Left lung (tissue), 10 donors: ENCODE measurements around the gene MED12L. TPM values are rescaled to one million over a fixed set of nuclear protein-coding genes. Genes with fewer than 3 reads are reported as not detected.

Experiments used
- ATAC-seq: fragments of 200-7000 bp; cut with Tn5 transposase; one replicate; pipeline ENCODE4 v1.9.1; 2020; ENCODE audit warnings: moderate library complexity
- DNase-seq, 4 donors: peaks; one replicate each; pipeline ENCODE4 v3.0.0-alpha.2; 2013 to 2020
- H3K27ac ChIP-seq, 2 donors: fragments of 200-600 bp; sonication (generic) in 1 of 2; one replicate each; pipeline versions ENCODE4 v1.5.0 to v1.8.0; 2020 to 2021
- H3K27me3 ChIP-seq, 2 donors: fragments of 200-600 bp; sonication (generic) in 1 of 2; one replicate each; pipeline versions ENCODE4 v1.5.0 to v1.8.0; 2020 to 2021
- H3K36me3 ChIP-seq, 2 donors: fragments of 200-600 bp; sonication (generic) in 1 of 2; one replicate each; pipeline versions ENCODE4 v1.5.0 to v1.8.0; 2020 to 2021
- H3K4me1 ChIP-seq, 2 donors: fragments of 200-600 bp; one replicate each; pipeline ENCODE4 v1.8.0; 2021
- H3K4me3 ChIP-seq, 2 donors: fragments of 200-600 bp; sonication (generic) in 1 of 2; one replicate each; pipeline versions ENCODE4 v1.5.0 to v1.8.0; 2020 to 2021; ENCODE audit warnings: mild to moderate bottlenecking in 1 of 2
- H3K9me3 ChIP-seq, 2 donors: fragments of 200-600 bp; sonication (generic) in 1 of 2; one replicate each; pipeline versions ENCODE4 v1.5.0 to v1.8.0; 2020 to 2021
- intact Hi-C, 2 donors: fragments of 100-400 bp; cut with DNase I; formaldehyde crosslinking; loops; one replicate each; pipeline versions ENCODE4 v1.11.2 to v1.14.2; 2022
- polyA plus RNA-seq, 6 donors: library from polyadenylated mRNA; unstranded; fragments of 120-200 nt; gene quantifications; one replicate each; pipeline ENCODE4 v1.2.1, GENCODE V29; 2013; ENCODE audit not compliant: insufficient read length in 6 of 6
- total RNA-seq, 2 donors: library from RNA; stranded (reverse); fragmentation: NEBNext Ultra II Directional; extraction: Animal tissue kit (Norgen Biotek cat#: 25700); gene quantifications; one replicate each; pipeline ENCODE4 v1.2.1, GENCODE V29; 2021
- TF ChIP-seq, protein P1 (sequence below), 2 donors: fragments of 200-600 bp; sonication (generic) in 1 of 2; IDR thresholded peaks; one replicate each; pipeline versions ENCODE4 v1.5.0 to v1.8.0; 2021; ENCODE audit warnings: antibody characterized with exemption in 2 of 2
- donor health status: DM: no; HTN: yes; CAD: no.
- donor health status: DM: no; HTN: no; CAD: no.

Gene MED12L
- total and polyA plus RNA-seq, 8 donors, result 0.66 to 1.0 (median 0.77) TPM

GRCh38 chr3:151276687-151277042 lies 191.2 kb downstream of the MED12L start:
- H3K27me3 ChIP-seq, result no peaks in the 10 kb centered on the region
- DNase-seq, result no peak
- intact Hi-C loops, result no loop called here
- no peaks in the 10 kb centered on the region for H3K36me3 ChIP-seq
- TF ChIP-seq, protein P1, sequence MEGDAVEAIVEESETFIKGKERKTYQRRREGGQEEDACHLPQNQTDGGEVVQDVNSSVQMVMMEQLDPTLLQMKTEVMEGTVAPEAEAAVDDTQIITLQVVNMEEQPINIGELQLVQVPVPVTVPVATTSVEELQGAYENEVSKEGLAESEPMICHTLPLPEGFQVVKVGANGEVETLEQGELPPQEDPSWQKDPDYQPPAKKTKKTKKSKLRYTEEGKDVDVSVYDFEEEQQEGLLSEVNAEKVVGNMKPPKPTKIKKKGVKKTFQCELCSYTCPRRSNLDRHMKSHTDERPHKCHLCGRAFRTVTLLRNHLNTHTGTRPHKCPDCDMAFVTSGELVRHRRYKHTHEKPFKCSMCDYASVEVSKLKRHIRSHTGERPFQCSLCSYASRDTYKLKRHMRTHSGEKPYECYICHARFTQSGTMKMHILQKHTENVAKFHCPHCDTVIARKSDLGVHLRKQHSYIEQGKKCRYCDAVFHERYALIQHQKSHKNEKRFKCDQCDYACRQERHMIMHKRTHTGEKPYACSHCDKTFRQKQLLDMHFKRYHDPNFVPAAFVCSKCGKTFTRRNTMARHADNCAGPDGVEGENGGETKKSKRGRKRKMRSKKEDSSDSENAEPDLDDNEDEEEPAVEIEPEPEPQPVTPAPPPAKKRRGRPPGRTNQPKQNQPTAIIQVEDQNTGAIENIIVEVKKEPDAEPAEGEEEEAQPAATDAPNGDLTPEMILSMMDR (IDR thresholded peaks at IDR 0.05), result no peak
- H3K9me3 ChIP-seq, result no peaks in the 10 kb centered on the region
- H3K27ac ChIP-seq, result peak overlapping the region in 1 of 2 donors; percentile 48
- no peak overlapping the region for H3K4me3 ChIP-seq
- ATAC-seq, result no peak
- peaks cover 0 to 22% of the 10 kb centered on the region in 2 donors for H3K4me1 ChIP-seq

GRCh38 chr3:151278230-151278629 lies 192.8 kb downstream of the MED12L start, which contains the start of gene P2RY14:
P2RY14 (minus strand) TSS chr3:151278542; CDS start chr3:151214316, 64,226 bp downstream.
- peak within 1 kb of the TSS in 1 of 2 donors; percentile 68 for H3K27ac ChIP-seq
- TF ChIP-seq, protein P1 (IDR thresholded peaks at IDR 0.05), result no peak
- H3K4me1 ChIP-seq, result peaks cover 0 to 22% of the 10 kb centered on the region in 2 donors
- H3K36me3 ChIP-seq, result no peaks in the 10 kb centered on the region
- no peaks in the 10 kb centered on the region for H3K27me3 ChIP-seq
- intact Hi-C loops, result no loop called here
- no peak within 1 kb of the TSS for H3K4me3 ChIP-seq
- ATAC-seq (peak; percentile 55), DNase-seq (no peak)
- no peaks in the 10 kb centered on the region for H3K9me3 ChIP-seq

GRCh38 chr3:151281671-151282324 lies 196.3 kb downstream of the MED12L start:
- Histone ChIP-seq H3K4me3 (no peak overlapping the region), H3K27me3 (no peaks in the 10 kb centered on the region), H3K9me3 (no peaks in the 10 kb centered on the region), H3K27ac (no peak overlapping the region), H3K36me3 (no peaks in the 10 kb centered on the region), H3K4me1 (peaks cover 0 to 22% of the 10 kb centered on the region in 2 donors)
- intact Hi-C loops, result loop anchor here in 1 of 2 donors (2.0 to 5.0 kb wide), 2 partner anchors 55 to 114 kb away; no protein-coding TSS in a partner anchor
- DNase-seq, result no peak
- ATAC-seq, result no peak
- TF ChIP-seq, protein P1 (IDR thresholded peaks at IDR 0.05), result no peak

DNA sequence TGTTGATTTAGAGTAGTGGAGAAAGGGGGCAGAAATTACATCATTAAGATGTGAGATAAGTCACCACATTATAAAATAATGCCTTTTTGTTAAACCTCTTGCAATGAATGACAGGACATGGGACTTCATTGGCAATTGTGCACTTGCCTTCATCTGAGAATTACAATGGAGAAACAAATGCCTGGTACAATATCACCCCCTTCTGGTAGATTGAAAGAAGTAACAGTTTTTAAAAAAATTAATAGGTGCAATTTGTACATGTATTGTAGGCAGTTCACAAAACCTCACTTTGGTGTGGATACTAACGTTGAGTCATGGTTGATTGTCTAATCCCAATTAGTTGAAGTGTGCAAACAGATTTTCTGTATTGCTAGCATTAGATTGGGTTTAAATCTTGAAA lies 197.5 kb downstream of the MED12L start:
- TF ChIP-seq, protein P1 (IDR thresholded peaks at IDR 0.05), result peak; percentile 40 to 61
- Histone ChIP-seq H3K4me1 (peaks cover 0 to 20% of the 10 kb centered on the region in 2 donors), H3K36me3 (no peaks in the 10 kb centered on the region), H3K27me3 (no peaks in the 10 kb centered on the region), H3K27ac (no peak overlapping the region), H3K4me3 (no peak overlapping the region), H3K9me3 (no peaks in the 10 kb centered on the region)
- DNase-seq (peak in 2 of 4 donors; percentile 56 to 63), ATAC-seq (peak; percentile 88)
- intact Hi-C loops, result loop anchor here in 1 of 2 donors (2.0 to 5.0 kb wide), 2 partner anchors 56 to 116 kb away; no protein-coding TSS in a partner anchor

GRCh38 chr3:151283387-151283786 lies 197.9 kb downstream of the MED12L start:
- H3K36me3 ChIP-seq, result no peaks in the 10 kb centered on the region
- ATAC-seq (no peak), DNase-seq (no peak)
- H3K27ac ChIP-seq, result no peak overlapping the region
- intact Hi-C loops, result loop anchor here in 1 of 2 donors (2.0 to 5.0 kb wide), 2 partner anchors 57 to 116 kb away; no protein-coding TSS in a partner anchor
- no peak overlapping the region for H3K4me3 ChIP-seq
- TF ChIP-seq, protein P1 (IDR thresholded peaks at IDR 0.05), result no peak
- no peaks in the 10 kb centered on the region for H3K27me3 ChIP-seq
- H3K4me1 ChIP-seq, result peaks cover 0 to 15% of the 10 kb centered on the region in 2 donors
- H3K9me3 ChIP-seq, result no peaks in the 10 kb centered on the region
